GM20000 (cell line): ENCODE data around the gene NPIPA8.
"Not testable (repeated sequence)": the region's sequence is repeated elsewhere in the genome, so short reads cannot be mapped to it uniquely, and the experiment has no call there.

Experiments used
- DNase-seq: peaks from one replicate; pipeline ENCODE4 v3.0.0; 2012; ENCODE audit warnings: low spot score

NPIPA8 gene

DNA sequence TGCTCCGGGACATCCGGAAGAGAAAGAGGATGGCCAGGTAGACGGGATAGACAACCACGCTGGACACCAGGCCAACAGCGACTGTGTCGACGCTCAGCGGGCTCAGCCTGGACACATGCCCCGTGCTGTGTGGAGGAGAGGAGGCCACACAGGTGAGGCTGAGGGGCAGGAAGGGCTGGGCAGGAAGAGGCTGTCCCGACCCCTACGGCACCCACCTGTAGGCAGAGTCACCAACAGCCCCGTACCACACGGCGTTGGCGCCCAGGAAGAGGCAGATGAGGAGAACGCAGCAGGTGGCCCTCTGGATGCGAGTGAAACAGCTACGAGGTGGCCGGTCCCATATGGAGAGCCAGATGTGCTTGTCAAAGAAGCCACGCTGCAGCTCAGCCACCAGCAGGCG, at the start of gene NPIPA8:
TSS of gene NPIPA8 (minus strand) at position 101 of the 400 bp plus-strand sequence. CDS start 4,074 bp downstream, outside the sequence.
- DNase-seq = not testable (repeated sequence)

- DNase-seq = not testable (repeated sequence)
Observed at GRCh38 chr16:18385285-18385684, 48.7 kb upstream of the NPIPA8 start.

DNA sequence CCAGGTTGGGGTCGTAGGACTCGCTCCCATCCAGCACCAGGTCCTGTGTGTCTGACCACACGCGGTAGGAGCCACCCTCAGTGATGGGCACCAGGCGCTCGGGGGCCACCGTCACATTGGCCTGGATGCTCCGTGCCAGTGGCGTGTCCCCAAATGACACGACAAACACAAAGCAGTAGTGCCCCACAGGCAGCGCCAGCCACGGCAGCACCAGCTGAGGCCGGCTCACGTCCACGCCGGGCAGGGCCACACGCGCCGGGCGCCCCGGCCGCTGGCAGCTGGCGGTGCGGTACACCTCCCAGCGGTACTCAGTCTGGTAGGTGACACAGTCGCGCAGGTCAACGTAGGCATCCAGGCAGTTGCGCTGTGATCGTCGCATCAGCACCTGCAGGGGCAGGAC, 48.3 kb upstream of the NPIPA8 start:
- not testable (repeated sequence) for DNase-seq

DNA sequence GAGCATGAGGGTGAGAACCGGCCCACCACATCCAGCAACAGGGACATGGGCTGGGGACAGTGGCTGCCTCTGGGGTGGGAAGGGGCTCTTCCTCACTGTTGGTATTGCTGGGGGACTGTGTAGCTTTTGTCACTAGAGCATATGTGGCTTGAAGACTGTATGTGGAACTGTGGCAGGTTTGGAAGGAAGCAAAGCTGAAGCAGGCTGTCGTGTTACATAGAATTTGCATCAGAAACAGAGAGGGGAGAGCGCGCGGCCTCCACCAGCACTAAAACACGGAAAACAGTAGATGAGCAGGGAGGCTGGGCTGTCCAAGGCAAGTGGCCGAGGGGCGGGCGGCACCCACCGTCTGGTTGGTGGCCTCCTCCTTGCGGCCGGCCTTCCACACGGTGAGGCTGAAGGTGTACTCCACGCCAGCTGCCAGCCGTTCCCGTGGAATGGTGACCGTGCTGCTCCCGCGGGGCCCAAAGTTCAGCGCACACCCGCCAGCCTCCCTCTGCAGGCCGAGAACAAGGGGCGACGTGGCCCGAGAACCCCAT, 47.6 kb upstream of the NPIPA8 start:
- not testable (repeated sequence) for DNase-seq

DNA sequence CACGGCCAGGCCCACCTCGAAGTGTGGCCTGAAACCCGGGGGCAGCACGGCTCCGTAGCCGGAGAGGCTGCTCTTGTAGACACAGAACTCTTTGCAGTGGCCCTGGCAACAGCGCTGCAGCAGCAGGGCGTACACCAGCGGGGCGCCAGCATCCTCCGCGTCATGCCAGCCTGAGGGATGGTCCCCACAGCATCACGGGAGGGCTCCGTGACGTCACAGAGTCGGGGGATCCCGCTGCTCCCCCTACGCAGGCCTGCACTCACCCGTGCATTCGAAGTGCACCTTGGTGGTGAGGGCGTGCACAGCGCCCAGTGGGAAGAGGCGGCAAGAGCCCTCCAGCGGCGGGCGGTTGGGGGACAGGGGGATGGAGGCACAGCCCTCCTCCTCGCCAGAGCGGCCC, 46.2 kb upstream of the NPIPA8 start:
- DNase-seq = not testable (repeated sequence)

DNA sequence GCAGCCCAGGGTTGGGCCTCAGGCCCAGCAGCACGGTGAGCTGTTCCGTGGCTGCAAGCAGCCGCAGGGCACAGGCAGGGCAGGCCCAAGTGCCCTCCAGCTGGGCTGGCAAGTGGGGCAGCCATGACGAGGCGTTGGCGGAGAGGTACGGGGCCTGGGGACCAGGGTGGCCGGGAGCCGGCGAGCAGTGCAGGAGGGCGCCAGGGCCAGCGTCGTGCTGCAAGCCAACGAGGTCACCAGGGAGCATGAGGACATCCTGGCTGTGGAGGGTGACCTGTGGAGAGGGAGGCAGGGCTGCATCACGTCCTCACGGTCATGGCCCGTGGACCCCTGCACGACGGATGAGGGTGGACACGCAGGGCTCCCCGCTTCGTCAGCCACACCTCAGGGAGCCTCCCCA, 11.2 kb upstream of the NPIPA8 start:
- DNase-seq = not testable (repeated sequence)

DNA sequence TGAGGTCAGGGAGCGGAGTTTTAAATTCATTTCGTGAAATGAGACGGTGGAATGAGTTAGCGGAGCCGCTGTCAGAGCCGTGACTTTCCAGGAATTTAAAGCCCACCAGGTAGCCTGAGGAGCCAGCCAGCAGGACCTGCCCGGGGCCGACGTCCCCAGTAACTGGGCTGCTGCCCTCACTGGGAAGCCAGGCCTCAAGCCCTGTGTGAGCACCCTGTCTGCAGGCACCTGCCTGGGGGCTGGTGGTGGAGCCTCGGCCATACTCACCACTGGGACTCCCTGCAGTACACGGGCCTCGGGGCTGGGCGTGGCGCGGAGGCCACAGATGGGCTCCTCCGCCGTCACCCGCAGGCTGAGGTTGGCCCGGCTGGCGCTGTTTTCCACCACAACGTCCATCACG, 10.5 kb upstream of the NPIPA8 start:
- DNase-seq = not testable (repeated sequence)

DNA sequence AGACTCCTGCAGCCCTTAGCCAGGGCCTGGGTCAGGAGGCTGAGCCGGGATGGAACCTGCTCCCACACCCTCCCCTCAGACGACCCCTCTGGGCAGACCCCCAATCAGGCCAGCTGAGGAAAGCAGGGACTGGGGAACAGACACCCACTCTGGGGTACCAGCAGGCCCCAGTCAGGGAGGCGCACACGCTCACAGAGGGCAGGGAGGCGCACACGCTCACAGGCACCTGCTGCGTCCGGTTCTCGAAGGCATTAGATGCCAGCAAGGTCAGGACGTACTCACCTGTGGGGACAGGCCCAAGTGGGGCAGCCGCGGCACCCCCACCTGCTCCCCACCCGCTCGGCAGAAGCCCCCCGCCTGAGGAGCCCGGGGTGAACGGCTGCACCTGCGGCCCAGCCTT, 8.1 kb upstream of the NPIPA8 start:
- not testable (repeated sequence) for DNase-seq

DNA sequence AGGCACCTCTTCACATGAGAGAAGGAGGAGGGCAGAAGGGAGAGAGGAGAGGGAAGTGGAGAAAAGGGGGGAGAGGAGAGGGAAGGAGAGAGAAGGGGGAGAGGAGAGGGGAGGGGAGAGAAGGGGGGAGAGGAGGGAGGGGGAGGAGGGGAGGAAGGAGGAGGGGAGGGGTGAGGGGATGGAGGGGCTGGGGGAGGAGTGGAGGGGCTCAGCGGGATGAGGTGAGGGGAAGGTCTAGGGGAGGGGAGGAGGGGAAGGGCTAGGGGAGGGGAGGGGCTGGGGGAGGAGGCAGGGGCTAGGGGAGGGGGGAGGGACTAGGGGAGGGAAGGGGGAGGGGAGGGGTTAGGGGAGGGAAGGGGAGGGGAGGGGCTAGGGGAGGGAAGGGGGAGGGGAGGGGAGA, 5.5 kb upstream of the NPIPA8 start:
- DNase-seq = not testable (repeated sequence)

- DNase-seq = not testable (repeated sequence)
Observed at GRCh38 chr16:18341417-18341960, 5.0 kb upstream of the NPIPA8 start.

DNA sequence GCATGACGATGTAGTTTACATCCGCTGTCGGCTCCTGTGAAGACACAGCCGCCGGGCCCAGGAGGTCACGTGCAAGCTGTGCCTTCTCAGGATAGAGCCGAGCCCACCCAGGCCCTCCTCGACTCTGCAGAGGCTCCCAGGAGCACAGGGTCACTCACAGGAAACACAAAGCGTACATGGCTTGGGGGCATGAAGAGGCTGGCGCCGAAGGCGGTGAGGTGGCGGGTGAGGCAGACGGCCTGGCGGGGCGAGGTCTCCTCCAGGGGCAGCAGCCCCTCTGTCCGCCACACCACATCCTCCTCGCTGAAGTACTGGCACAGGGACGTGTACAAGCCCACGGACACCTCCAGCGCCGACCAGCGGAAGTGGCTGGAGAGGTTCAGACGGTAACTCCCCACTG, 2.7 kb upstream of the NPIPA8 start:
- not testable (repeated sequence) for DNase-seq

- DNase-seq = not testable (repeated sequence)
Observed at GRCh38 chr16:18311811-18312210, 24.7 kb downstream of the NPIPA8 start.

- DNase-seq = not testable (repeated sequence)
Observed at GRCh38 chr16:18309159-18309558, 27.4 kb downstream of the NPIPA8 start.

GRCh38 chr16:18307241-18307640, 29.3 kb downstream of the NPIPA8 start:
- not testable (repeated sequence) for DNase-seq

- DNase-seq = not testable (repeated sequence)
Observed at GRCh38 chr16:18306066-18306465, 30.5 kb downstream of the NPIPA8 start.

- DNase-seq = not testable (repeated sequence)
Observed at GRCh38 chr16:18303059-18303706, 33.4 kb downstream of the NPIPA8 start.

- DNase-seq = not testable (repeated sequence)
Observed at GRCh38 chr16:18297714-18298113, 38.8 kb downstream of the NPIPA8 start.

- not testable (repeated sequence) for DNase-seq
Observed at GRCh38 chr16:18296931-18297330, 39.6 kb downstream of the NPIPA8 start.

DNA sequence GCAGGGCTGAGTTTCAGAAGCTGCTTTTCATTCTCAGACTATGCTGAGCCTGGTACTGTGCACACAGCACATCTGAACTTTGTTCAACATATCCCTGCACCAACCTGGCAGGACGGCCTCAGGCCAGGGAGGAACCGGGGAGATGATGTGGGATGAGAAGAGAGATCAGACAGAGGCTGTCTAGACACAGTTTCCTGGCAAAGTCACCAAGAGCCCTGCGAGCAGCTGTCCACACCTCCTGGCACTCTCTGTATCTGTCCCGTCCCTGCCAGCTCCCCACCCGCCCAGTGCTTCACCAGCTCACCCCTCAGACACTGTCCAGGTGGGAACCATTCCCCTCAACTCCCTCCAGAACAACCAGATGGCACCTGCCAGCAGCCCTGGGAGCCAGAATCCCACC, 42.2 kb downstream of the NPIPA8 start:
- not testable (repeated sequence) for DNase-seq

DNA sequence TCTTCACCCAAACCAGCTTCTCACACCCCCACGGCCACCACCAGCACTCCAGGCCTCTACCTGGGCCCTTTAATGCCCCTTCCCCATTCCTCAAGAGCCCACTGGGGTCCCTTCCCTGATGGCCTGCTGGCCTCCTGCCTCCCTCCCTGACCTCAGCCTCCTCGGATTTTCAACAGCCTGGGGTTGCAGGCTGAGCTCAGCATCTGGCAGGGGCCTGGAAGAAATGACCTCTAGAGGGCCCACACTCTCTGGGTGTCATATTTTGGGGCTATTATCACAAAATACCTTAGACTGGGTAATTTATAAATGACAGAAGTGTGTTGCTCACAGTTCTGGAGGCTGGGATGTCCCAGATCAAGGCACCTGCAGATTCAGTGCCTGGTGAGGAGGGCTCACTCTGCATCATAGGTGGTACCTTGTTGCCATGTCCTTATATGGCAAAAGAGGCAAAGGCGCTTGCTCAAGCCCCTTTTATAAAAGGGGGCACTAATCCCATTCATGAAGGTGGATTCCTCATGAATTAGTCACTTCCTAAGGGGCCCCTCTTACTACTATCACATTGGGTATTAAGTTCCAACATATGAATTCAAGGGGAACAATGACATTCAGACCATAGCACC, 43.1 kb downstream of the NPIPA8 start:
- DNase-seq = not testable (repeated sequence)

- not testable (repeated sequence) for DNase-seq
Observed at GRCh38 chr16:18290959-18291358, 45.6 kb downstream of the NPIPA8 start.

- not testable (repeated sequence) for DNase-seq
Observed at GRCh38 chr16:18286342-18286741, 50.2 kb downstream of the NPIPA8 start.

DNA sequence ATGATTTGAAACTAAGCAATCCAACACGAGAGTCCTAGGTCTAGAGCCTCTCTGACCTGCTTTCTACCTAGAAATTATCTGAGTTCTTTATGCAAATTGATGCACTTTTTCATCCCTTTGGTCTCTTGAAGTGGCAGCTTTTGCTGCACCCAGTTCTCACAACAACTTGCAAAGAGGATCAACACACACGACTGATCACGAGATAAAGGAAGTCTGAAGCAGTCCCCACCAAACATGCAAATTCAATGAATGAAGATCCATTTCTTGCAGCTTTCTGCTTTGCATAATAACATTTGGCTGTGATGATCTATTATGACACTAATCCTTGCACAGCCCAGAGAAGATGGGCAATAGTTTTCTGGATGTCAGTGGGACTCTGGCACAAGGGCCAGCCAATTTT, 56.2 kb downstream of the NPIPA8 start:
- not testable (repeated sequence) for DNase-seq
